ENCODE measurements around the gene CXorf49. TPM values are rescaled to one million over a fixed set of nuclear protein-coding genes. Genes with fewer than 3 reads are reported as not detected.

CXorf49 gene
- not detected in 2 replicates for total RNA-seq

GRCh38 chrX:71718185-71718584 lies at the start of gene CXorf49:
CXorf49 (minus strand) TSS chrX:71718285; CDS start chrX:71718151, 134 bp downstream.

GRCh38 chrX:71763049-71763448 lies 45.0 kb upstream of the CXorf49 start, which contains the start of gene CXorf49B:
CXorf49B (plus strand) TSS chrX:71763349; CDS start chrX:71763424, 75 bp downstream.

GRCh38 chrX:71667328-71668247 lies 50.5 kb downstream of the CXorf49 start, which contains the start of gene LOC101059915:
LOC101059915 (plus strand) TSS chrX:71667546.

Other genes with a start within 250 kb of the CXorf49 start
- 27.2 and 35.3 TPM in 2 replicates for gene OGT, start 185.2 kb downstream of the CXorf49 start, total RNA-seq
- gene GCNA, start 139.8 kb downstream of the CXorf49 start, total RNA-seq = 0.35 and 1.6 TPM in 2 replicates
- gene CXCR3, start 99.8 kb downstream of the CXorf49 start, total RNA-seq = not detected in 2 replicates
- gene CXorf49B, start 45.1 kb upstream of the CXorf49 start, total RNA-seq = not detected in 2 replicates
- 0.07 TPM in 1 of 2 replicates, not detected in the other for gene NHSL2, start 192.6 kb upstream of the CXorf49 start, total RNA-seq

All from airway epithelial cell (primary cell).